LNCAP (cell line): ENCODE data around the gene SLC9B1.

Experiments used
- TF ChIP-seq, protein P1 (sequence below): fragments of 450-650 bp; IDR thresholded peaks from 2 replicates; pipeline ENCODE4 v1.5.1; 2017; ENCODE audit warnings: mild to moderate bottlenecking

SLC9B1 gene

GRCh38 chr4:102868781-102869568 is 150.5 kb downstream of the SLC9B1 start, which contains the start of gene CISD2:
Gene CISD2, plus strand, starts transcription at chr4:102868992. Its CDS starts 93 bp downstream, at chr4:102869085.
- TF ChIP-seq, protein P1, sequence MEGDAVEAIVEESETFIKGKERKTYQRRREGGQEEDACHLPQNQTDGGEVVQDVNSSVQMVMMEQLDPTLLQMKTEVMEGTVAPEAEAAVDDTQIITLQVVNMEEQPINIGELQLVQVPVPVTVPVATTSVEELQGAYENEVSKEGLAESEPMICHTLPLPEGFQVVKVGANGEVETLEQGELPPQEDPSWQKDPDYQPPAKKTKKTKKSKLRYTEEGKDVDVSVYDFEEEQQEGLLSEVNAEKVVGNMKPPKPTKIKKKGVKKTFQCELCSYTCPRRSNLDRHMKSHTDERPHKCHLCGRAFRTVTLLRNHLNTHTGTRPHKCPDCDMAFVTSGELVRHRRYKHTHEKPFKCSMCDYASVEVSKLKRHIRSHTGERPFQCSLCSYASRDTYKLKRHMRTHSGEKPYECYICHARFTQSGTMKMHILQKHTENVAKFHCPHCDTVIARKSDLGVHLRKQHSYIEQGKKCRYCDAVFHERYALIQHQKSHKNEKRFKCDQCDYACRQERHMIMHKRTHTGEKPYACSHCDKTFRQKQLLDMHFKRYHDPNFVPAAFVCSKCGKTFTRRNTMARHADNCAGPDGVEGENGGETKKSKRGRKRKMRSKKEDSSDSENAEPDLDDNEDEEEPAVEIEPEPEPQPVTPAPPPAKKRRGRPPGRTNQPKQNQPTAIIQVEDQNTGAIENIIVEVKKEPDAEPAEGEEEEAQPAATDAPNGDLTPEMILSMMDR, result no peak

GRCh38 chr4:102868153-102868780 is 151.2 kb downstream of the SLC9B1 start:
- TF ChIP-seq, protein P1, result no peak

DNA sequence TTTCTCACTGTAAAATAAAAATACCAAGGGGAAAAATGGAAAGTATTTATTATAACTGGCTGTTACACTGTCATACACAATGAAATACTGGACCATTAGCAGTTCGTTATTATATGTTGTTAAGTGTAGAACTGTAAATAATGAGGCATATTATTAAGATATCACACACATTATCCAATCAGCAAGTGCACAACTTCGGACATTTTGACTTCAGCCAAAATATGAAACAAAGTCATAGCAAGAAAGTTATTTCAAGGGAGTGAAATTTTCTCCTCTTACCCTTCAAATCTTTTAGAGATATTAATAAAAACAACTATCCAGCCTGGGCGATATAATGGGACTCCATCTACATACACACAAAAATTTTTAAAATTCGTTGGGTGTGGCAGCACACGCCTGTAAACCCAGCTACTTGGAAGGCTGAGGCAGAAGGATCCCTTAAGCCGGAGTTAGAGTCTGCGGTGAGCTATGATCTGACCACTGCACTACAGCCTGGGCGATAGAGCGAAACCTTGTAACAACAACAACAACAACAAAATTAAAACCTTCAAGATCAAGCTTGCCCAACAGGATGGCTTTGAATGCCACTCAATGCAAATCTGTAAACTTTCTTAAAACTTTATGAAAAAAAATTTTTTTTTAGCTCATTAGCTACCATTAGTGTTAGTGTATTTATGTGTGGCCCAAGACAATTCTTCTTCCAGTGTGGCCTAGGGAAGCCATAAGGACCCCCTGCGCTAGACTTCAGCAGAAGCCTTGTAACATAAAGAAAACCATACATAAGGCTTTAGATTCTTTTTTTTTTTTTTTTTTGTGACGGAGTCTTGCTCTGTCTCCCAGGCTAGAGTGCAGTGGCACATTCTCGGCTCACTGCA is 152.0 kb downstream of the SLC9B1 start:
- TF ChIP-seq, protein P1, result no peak

DNA sequence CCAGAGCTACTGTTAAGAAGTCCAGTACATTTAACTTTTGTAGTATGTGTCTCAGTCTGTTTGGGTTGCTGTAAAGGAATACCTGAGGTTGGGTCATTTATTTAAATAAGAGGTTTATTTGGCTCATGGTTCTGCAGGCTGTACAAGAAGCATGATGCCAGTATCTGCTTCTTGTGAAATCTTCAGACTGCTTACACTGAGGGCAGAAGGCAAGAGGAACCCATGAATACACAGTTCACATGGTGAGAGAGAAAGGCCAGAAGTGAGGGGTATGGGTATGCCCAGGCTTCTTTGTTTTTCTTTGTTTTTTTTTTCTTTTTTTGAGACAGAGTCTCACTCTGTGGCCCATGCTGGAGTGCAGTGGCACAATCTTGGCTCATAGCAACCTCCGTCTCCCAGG is 156.8 kb downstream of the SLC9B1 start:
- TF ChIP-seq, protein P1, result no peak

DNA sequence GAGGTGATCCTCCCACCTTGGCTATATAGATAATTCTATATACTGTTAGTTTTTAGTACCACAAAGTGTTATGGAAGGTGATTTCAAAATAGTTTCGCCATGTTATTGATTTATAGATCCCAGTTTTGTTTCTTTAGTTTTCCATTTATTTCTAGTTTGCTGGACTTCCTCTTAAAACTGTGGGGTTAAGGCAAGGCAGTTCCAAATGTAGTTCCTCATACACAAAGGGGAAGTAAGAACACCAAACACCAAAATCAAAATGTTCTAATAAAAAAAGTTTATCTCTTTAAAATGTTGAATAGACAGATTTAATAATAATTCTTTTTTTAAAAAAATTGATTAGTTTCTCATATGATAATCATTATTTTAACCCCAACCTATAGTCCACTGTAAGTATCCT is 157.5 kb downstream of the SLC9B1 start:
- TF ChIP-seq, protein P1, result no peak

DNA sequence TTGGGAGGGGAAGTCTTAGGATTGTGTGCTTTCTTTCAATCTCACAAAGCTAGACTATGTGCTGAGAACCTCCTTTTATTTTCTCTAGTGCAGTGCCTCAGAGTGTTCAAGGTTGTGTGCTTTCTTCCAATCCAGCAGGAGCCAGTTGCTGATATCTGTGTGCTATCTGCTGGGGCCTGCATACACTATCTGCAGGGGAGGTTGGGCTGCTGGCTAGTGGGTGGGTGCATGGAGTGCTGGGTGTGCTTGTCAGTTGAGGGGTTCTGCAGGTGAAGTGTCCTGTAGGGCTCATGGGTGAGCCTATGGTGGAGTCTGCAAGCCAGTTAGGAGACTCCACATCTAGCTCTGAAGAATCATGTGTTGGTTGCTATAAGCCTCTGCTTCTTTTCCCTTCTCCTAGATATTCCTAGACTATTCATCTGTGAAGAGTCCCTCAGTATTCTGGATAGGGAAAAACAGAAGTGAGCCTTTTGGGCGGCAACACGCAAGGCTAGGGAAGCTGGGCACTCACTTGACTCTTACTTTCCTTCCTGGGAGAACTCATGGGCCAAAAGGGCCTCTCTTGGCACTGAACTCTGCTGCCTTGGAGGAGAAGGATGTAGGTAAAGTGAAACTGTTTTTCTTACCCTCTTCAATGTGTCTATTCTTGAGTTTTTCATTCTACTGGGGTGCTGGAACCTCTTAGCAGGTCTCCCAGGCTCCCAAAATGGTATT is 158.7 kb downstream of the SLC9B1 start:
- TF ChIP-seq, protein P1, result no peak
